ENCODE measurements around the gene MGMT.

GRCh38 chr10:129712000-129712399, 245.0 kb downstream of the MGMT start:
- TF ChIP-seq POLR2A (IDR thresholded peaks at IDR 0.05; ENCODE audit: low read length) = no peak
- no peak for TF ChIP-seq GATA1 (IDR thresholded peaks at IDR 0.05; ENCODE audit: low read depth, low read length)

Data from erythroblast (primary cell).